Stimulated activated CD4-positive, alpha-beta T cell treated with anti-CD3 and anti-CD28 coated beads, Interleukin-4, amount 100 ng/mL, for 4 hours (primary cell): Measurements from ENCODE around the gene TMED7.
A peak's percentile ranks its signal among the peaks of the same experiment; 100 is the strongest.

ENCODE experiments used
- DNase-seq, 2 experiments: peaks; one replicate each; pipeline ENCODE4 v3.0.0-alpha.2; 2020

TMED7 gene

DNA sequence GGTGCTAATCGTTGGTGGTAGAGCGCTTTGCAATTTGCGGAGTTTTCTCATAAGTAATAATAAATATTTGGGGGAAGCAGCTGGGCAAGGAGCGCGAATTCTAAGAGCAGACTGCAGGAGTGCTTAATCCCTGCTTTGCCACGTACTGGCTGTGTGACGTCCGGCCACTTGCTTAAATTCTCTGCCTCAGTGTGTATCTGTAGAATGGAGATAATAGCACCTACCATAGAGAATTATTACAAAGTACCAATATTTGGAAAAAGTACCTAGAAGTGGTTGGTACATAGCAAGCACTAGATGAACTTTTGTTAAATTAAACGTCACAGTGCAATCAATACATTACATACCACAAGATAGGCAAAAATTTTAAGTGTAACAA lies 598 bp upstream of the TMED7 start:
- no peak for DNase-seq

DNA sequence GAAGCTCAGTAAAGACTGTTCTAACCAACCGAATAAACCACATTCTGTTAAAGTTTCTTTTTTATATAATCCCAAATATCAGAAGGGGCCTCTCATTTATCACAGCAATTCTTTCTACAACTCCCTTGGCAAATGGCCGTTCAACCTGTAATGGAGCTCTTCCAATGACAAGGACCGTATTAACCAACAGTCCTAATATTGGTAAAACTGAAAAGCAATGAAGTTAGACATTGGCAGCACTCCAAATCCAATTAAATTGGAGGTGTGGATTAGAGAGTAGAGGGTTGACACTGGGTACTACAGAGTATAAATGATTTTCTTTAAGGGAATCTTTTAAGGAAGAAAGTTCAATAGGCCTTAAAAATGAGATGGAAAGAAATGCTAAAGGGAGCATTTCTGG lies 842 bp downstream of the TMED7 start:
- no peak for DNase-seq

DNA sequence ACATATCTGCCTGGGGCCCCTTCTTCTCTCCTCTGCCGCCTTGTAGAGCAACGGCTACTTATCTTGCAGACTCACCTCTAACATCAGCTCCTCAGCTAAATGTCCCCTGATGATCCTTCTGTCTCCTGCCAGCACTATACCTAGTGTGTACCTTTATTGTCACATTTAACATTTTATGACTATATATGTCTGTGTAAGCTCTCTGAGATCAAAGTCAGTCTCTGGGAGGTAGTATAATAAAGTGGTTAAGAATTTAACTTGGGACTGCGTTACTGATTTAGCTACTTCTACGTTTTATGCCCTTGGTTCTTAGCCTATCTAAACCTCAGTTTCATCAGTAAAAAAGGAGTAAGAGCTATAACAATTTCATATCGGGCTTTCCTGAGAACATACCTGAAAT lies 2.2 kb downstream of the TMED7 start:
- no peak for DNase-seq

DNA sequence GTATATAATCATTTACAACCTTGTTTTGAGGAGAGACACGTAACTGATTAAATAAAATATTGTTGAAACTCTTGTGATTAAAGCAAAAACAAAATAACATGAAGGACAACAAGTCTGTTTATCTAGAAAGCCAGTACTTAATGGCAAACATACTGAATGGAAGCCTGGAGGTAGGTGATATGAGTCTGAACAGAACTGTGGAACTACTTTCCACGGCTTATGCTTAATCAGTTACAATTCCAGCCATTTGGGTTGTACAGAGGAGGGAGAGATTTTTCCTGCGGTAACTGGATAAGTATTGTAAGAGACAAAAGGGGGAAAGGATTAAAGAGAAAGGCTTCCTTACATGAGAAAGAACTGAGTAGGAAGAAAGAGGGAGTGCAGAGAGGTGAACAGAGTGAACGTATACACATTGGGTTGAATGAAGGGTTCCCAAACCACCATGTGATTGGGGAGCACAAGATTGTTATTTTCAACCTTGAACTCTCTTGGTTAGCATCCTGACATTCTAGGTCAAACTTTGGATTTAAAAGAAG lies 4.4 kb downstream of the TMED7 start:
- no peak for DNase-seq

DNA sequence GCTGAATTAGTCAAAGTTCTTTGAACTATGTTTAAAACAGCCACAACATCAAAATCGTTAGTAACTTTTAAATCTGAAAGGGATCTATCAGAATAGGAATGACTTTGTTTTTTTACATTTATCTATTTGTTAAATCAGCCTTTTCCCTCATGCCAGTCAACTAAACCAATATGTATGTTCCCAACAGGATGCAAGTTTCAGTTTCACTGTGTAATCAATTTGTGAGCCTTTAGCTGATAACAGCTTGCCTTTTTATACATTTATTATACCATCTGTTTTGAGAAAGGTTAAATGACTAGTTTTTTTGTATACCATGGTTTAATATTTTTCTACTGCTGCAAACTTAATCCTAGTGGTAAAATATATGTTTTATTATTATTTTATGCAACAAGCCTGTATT lies 8.9 kb downstream of the TMED7 start:
- DNase-seq: no peak

DNA sequence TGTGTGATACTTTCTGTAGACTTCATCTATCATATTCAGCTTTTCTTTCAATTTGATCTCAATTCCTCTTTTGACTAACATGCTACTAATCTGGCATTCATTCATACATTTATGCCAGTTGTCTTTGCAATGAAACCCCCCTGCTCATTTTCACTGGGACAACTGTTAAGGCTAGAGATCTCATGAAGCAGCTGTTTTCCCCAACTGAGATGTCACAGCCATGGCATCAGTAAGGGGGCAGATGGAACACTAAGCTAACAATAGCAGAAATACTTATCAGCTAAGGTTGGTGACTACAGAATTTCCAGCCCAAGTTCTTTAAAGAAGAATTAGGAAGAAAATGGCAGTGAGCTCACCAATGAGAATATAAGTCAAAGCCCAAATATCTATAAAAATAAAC lies 9.4 kb downstream of the TMED7 start:
- DNase-seq: no peak

DNA sequence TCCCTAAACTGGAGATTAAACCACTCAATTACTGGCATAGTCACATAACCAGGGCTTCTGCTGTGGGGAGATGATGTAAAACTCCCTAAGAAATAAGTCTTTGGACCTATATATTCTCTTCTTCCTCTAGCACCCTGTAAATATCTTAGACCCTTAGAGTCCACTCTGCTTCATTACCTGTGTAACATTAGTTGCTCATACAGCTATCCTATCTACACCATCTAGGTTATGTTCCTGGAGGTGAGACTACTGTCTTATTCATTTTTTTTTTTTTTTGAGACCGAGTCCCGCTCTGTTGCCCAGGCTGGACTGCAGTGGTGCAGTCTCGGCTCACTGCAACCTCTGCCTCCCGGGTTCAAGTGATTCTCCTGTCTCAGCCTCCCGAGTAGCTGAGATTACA lies 14.0 kb downstream of the TMED7 start:
- no peak for DNase-seq

DNA sequence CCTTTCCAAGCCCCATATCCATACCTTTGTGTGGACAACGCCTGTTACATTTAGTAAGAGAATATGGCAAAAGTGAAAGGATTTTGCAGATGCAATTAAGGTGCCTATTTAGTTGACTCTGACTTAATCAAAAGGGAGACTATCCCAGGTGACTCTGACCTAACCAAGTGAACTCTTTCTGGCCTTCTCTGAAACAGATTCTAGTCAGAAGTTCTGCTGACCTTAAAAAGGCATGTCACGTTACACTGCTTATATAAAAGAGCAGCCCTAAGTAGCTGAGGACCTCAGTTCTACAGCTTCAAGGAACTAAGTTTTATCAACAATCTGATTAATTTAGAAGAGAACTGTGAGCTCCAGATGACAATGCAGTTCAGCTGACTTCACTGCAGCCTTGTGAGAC lies 17.9 kb downstream of the TMED7 start:
- no peak for DNase-seq

DNA sequence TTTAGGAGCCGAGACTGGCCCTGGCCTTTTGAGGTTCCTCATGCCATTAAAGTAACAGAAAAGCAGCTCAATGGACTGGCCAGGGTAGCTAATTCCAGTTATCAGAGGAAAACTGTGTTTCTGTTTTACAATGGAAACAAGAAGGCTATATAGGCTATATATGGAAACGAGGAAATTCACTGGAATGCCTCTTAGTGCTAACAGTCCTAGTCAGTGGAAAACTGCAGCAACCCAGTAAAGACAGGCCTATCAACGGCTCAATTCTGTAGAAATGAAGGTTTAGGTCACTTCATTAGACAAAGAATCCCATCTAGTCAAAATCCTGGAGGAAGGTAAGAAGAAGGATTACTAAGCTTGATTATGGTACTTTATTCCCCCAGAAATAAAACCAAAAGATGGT lies 20.4 kb downstream of the TMED7 start:
- no peak for DNase-seq

DNA sequence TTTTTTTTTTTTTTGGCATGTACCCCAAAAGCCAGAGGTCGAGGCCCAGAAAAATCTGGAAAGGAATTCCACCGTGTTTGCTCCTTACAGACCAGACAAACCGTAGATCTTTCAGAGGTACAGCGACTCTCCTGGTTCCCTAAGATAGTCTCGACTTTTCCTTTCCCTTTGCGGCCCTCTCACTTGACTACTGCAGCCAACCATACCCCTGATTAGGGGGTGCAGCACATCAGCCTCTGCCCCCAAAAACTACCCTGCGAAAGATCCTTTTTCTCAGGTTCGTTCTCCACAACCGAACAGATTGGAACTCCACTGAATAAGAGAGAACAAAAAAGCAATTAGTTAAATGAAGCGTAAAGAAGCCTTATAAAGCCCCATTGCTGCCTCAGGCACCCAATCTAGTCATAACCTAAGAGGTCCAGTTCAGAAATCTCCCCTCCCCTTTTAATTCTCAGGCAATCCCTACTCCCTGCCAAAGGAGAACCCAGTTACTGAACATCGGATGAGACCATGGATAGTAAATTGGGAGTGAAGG lies 23.2 kb downstream of the TMED7 start:
- DNase-seq: no peak

DNA sequence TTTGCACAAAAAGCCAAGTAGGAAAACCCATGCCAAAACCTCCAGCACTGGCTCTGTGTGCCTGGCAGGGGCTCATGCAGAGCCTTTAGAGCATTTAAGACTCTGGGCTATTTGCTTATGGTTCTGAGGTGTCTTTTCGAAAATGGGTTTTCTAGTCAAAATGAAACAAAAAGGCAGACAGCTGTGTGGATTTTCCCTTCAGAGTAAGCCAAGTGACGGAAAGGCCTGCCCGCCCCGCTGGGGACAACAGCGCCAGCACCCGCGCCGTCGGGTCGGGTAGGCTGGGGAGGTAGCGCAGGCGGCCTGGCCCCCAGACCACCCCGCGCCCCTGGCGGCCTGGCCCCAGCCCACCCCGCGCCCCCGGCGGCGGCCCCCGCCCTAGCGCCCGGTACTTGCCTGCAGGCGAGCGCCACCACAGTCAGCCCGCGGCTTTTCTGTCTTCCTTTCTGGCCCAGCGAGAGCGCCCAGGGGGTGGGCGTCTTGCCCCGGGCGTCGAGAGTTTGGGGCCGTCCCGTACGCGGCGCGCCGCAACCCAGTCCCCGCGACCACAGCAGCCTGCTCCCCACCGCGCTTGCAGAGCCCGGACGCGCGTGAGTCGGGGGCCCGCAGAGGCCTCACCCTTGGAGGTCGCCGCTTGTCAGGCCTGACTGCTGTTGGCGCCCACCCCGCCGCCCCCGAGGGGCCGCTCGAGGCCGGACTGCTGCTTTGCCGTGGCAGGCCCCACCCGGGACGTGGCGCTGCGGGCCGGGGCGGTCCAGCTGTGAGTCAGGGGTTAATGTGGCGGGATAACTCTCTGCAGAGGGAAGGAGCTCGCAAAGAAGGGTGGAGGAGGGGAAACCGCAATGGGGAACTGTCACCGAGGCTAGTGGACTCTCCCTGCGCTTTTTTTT lies 23.9 kb downstream of the TMED7 start, which contains the start of gene TICAM2:
Gene TICAM2 (minus strand): TSS at position 779 of the 890 bp plus-strand sequence. CDS start 21,223 bp downstream, outside the sequence.
- DNase-seq: peak; percentile 42 to 58

DNA sequence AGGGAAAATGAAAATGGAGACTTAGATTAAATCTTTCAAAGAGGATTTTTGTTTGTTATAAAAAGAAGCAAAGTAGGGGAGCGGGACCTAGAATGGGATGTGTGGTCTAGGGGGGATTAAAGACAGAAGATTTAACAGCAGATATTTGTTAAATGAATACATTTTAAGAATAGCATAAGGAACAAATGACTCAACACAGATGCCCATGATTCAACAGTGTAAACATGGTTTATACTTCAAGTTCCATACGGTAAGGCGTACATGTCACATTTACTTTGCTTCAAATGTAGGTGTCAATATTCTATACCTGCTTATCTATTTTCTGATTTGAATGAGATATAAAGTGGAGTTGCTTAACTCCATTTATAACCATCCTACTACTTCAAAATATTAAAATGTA lies 25.1 kb downstream of the TMED7 start:
- no peak for DNase-seq

DNA sequence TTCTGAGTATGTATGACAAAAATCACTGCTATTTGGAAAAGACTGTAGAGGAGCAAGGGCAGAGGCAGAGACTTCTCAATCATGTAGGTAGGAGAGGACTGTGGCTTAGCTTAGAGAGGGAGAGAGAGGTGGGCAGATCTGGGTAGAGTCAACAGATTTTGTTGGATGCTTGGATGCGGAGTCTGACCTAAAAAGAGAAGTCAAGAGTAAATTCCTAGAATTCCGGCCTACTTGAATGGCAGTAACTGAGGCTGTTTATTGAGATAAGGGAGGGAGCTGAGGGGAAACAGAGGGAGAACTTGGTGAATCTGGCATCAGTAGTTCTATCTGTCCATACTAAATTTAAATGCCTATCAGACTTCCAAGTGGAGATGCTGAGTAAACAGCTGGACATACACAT lies 25.9 kb downstream of the TMED7 start:
- no peak for DNase-seq

DNA sequence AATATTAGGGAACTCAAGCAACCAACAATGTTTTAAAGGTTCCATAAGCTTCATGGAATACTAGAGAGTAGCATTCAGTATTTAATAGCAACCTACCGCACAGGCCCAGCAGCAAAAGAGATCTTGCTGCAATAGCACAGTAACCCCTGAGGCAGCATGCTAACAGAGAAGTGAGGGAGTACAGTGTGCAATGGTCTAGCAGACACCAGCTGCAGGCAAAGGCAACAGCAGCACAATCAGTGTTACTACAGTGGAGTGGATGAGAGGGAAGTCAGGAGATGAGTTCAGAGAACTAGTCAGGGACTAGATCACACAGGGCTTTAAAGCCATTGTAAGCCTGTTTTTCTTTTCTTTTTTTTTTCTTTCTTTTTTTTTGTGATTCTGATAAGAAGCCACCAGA lies 26.3 kb downstream of the TMED7 start:
- no peak for DNase-seq

DNA sequence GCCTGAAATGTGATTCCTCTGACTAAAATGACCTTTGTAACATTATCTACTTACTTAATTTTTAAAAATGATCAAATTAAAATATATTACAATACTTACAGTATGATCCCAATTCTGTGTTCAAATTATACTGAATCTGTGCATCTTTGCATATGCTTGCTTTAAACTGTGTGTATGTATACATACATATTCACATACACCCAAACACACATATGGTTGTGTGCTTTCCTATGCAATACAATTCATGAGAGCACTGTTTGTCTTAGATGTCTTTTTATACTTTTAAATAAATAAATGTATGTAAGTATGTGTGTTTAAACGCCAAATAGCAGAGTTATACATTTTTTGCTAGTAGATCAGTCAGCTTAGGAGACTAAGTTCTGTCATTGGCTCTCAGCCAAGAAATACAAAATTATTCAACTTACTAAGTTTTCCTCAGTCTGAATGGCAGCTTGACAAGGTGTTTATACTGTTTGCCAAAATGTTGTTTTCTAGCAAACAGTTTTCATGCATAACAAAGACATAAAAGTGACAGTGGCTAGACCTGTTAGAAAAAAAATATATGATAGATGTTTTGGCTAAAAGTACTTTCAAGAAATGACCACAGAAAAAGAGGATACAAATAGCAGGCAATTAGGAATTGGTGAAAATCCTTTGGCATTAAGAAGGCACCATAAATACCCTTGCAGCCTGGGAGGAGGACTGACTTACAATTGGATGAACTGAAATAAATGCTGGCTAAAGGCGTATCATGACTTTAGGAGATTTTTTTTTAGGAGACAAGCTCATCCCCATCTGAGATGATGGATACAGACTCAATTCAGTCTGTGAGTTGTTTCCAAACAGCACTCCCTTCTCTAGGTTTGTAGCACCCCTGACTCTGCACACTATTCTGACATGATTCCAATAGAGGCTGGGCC lies 31.4 kb downstream of the TMED7 start:
- no peak for DNase-seq

DNA sequence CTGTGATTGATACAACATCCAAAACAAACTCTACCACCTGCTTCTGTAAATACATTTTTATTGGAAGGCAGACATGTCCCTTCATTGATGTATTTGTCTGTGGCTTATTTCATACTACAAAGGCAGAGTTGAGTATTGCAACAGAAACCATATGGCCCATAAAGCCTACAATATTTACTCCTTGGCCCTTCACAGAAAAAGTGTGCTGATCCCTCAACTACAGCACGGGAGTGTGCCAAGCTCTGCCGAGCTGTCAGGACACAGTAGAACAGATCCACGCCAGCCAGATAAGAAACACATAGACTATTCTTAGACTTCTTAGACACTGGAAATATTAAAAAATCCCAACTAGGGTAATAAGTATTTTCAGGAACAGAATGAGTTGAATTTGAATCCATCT lies 36.8 kb downstream of the TMED7 start:
- DNase-seq: no peak

DNA sequence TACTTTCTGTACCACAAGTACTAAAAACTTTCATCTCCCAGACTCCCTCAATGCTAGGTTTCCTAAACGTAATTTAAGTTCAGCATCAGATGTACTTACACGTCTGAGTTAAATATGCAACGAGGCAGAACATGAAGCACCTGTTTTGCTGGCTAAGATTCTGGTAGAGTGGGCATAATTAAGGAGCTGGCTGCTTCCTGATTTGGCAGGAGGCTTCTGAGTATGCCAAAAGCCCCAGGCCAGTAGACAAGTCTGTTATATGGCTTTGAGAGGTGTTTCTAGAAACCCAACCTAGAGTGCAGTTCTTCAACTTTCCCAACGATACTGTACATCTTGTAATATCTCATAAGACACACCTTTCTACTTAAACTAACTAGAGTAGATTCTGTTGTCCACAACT lies 37.2 kb downstream of the TMED7 start:
- no peak for DNase-seq

DNA sequence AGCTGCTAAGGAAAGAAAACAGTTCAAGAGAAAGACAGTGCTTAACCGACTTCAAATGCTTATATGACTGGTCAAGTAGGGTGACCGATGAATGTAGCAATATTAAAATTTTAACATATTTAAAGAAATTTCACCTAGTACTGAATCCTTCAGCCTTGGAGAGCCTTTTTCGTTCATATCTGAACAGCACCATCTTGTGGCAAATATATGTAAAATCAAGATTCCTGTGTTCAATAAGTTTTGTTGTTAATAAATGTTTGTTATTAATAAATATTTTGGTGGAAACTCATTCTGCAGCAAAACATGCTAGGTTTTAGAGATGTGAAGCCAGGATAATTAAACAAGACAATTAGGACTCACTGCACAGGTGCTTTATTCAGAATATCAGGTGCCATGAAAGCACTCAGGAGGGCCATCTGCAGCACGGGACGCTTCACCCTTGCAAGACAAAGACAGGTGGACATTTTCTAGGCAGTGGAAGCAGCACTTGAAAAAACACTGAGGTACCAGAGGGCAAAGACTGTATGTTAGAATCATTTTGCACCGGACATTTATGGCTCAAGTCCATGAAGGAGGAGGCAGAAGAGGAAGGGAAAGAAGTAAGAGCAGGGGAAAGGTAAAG lies 39.2 kb downstream of the TMED7 start:
- DNase-seq: no peak

DNA sequence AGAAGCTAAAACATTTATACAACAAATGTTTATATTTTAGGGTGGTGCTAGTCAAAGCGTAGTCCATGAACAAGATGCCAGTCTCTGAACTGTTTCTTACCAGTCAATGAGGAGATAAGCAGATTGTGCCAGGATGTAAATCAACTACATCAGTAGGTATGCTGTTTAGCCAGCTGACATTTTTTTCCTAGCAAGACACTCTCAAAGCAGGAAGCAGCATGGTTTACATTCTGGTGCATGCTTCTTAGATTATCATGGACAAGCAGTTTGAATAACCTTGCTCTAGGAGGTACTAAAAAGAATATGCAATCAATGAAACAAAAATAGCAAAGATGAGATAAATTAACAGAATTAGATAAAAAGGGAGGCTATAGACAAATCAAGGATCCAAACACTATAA lies 40.6 kb downstream of the TMED7 start:
- DNase-seq: no peak

DNA sequence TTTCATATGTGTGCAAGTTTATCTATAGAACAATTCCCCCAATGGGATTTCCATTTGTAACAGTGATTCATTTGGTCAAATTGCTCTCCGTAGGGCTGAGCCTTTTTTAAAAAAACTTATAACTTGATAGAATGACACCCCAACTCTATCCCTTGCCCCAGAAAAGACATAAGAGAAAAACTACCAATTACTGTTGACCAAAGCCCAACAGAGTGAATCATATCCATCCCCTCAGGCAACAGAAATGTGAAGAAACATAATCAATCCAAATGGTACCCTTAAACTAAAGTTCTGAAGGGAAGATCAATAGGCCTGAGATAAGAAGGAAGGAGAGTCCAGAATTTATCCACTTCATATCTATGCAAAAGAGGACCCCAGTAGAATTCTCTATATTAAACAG lies 41.3 kb downstream of the TMED7 start:
- DNase-seq: no peak

DNA sequence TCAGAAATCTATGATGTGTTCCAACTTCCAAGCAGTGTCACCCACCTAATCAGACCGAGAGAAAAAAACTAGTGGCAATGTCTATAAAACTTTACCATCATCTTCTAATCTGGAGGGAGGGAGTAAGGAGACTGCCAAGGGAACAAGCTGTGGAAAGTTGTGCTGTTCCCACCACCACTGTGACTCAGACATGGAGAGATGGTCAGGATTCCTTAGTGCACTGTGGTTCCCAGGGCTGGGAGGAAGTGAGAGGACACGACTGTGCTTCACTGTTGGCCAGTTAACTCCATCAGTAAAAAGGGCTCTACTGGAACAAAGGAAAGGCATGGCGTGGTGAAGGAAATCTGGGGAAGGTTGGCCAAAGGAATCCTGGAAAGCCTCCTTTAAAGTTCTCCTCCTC lies 42.4 kb downstream of the TMED7 start:
- no peak for DNase-seq

DNA sequence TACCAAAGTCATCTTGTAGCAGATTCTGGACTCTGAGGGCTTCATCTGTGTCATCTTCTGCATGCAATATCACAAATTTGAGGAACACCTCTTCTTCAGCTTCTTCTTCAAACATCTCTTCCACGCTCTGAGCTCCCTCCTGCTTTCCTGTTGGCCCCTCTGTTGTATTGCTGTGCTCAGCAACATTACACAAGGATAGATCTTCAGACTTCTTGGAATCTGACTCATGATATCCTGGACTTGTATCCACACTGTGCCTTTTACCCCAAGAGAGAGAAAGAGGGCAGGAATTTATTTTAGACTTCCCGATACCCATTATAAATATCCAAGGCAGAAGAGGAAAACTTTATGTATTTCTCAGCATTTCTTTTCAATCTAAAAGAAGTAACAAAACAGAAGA lies 44.9 kb downstream of the TMED7 start:
- DNase-seq: no peak

DNA sequence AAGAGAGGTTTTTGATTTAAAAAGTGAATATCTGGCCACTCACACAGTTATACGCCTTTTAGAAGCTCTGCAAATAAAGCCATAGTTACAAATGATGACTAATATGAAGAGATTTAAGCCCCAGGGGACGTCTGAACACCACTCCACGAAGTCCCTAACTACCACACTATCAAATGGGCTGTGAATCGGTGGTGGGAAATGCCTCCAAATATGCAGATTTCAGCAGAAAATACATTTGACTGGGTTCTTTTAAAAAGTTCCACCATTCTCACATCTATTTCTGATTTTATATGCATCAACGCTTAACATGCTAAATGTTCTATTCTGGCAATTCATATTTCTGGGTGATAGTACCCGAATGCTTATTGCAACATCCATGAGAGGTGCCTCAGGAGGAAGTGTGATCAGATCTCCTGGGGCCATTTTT lies 46.1 kb downstream of the TMED7 start:
- DNase-seq: no peak
